HepG2 (cell line): ENCODE results near the gene RBM8A. TPM values are rescaled to one million over a fixed set of nuclear protein-coding genes. Genes with fewer than 3 reads are reported as not detected.
A peak's percentile ranks its signal among the peaks of the same experiment; 100 is the strongest.

Source experiments
- ATF5 ChIP-seq: sonication (generic); formaldehyde crosslinking; IDR thresholded peaks from 2 replicates; pipeline ENCODE4 v1.4.0; 2020; ENCODE audit warnings: mild to moderate bottlenecking, low read depth, missing genetic modification reagents
- BHLHE40 ChIP-seq: IDR thresholded peaks from 2 replicates; pipeline ENCODE4 v1.6.1; 2011; ENCODE audit warnings: low read length, improper control_type of control experiment
- ELF4 ChIP-seq: sonication (generic); formaldehyde crosslinking; IDR thresholded peaks from 2 replicates; pipeline ENCODE4 v1.5.0; 2020; ENCODE audit warnings: missing genetic modification reagents, mild to moderate bottlenecking, moderate library complexity, borderline replicate concordance
- SUZ12 ChIP-seq: fragments of 150-350 bp; IDR thresholded peaks from 2 replicates; pipeline ENCODE4 v1.6.1; 2014; ENCODE audit warnings: low read depth, low read length
- THAP9 ChIP-seq: sonication (generic); formaldehyde crosslinking; IDR thresholded peaks from 2 replicates; pipeline ENCODE4; 2020; ENCODE audit warnings: missing genetic modification reagents, mild to moderate bottlenecking, borderline replicate concordance
- ZHX2 ChIP-seq, 2 experiments: sonication (generic) in 1 of 2; formaldehyde crosslinking in 1 of 2; IDR thresholded peaks; 2 replicates each; pipeline versions ENCODE4 v1.6.1 to v1.9.0; 2014 to 2022; ENCODE audit warnings: antibody characterized with exemption in 1 of 2, borderline replicate concordance in 1 of 2, inconsistent platforms in 1 of 2, low read depth in 1 of 2, missing genetic modification reagents in 1 of 2
- ZNF414 ChIP-seq: sonication (generic); formaldehyde crosslinking; IDR thresholded peaks from 2 replicates; pipeline ENCODE4 v1.5.0; 2020; ENCODE audit warnings: missing genetic modification reagents
- ZNF619 ChIP-seq: sonication (generic); formaldehyde crosslinking; IDR thresholded peaks from 2 replicates; pipeline ENCODE4 v1.4.0; 2020; ENCODE audit warnings: mild to moderate bottlenecking, missing genetic modification reagents
- ZNF703 ChIP-seq: sonication (generic); formaldehyde crosslinking; IDR thresholded peaks from 2 replicates; pipeline ENCODE4 v1.5.1; 2020; ENCODE audit warnings: missing genetic modification reagents, mild to moderate bottlenecking, moderate library complexity, borderline replicate concordance
- ZNF720 ChIP-seq: sonication (generic); formaldehyde crosslinking; IDR thresholded peaks from 2 replicates; pipeline ENCODE4 v1.4.0; 2020; ENCODE audit warnings: missing genetic modification reagents
- ZNF768 ChIP-seq: sonication (generic); formaldehyde crosslinking; IDR thresholded peaks from 2 replicates; pipeline ENCODE4 v1.4.0; 2020; ENCODE audit warnings: missing genetic modification reagents
- polyA plus RNA-seq, 8 experiments: library from polyadenylated mRNA; depleted of rRNA in 3 of 8; stranded (reverse) in 7 of 8; unstranded in 1 of 8; fragments of >200 nt; fragmentation: Illumina TruSeq in 4 of 8; extraction: Trizol in 4 of 8; gene quantifications; 2 replicates each; pipeline versions ENCODE4 v1.2.1 to v1.2.3, GENCODE V29; 2011 to 2016; ENCODE audit warnings: low read depth in 4 of 8, missing spikeins in 1 of 8, mixed read lengths in 1 of 8; ENCODE audit not compliant: insufficient read depth in 1 of 8
- total RNA-seq, 5 experiments: library from RNA; depleted of rRNA; stranded (reverse); fragments of >200 nt; fragmentation: Illumina TruSeq; extraction: Trizol; gene quantifications; 2 replicates each; pipeline ENCODE4 v1.2.3, GENCODE V29; 2016; ENCODE audit warnings: low read depth in 1 of 5
- TF ChIP-seq, protein P1 (sequence below): sonication (generic); formaldehyde crosslinking; IDR thresholded peaks from 2 replicates; pipeline ENCODE4 v1.9.0; 2021; ENCODE audit warnings: missing genetic modification reagents, mild to moderate bottlenecking, borderline replicate concordance
- TF ChIP-seq, protein P2 (sequence below): sonication (generic); formaldehyde crosslinking; IDR thresholded peaks from 2 replicates; pipeline ENCODE4 v1.4.0; 2020; ENCODE audit warnings: missing genetic modification reagents; ENCODE audit errors: not compliant biosample characterization

RBM8A gene
- total and polyA plus RNA-seq, 2 of the 13 experiments (the other 11 are each of a cell fraction or from before 2014, with no cell fraction given), result 106 to 162 TPM

DNA sequence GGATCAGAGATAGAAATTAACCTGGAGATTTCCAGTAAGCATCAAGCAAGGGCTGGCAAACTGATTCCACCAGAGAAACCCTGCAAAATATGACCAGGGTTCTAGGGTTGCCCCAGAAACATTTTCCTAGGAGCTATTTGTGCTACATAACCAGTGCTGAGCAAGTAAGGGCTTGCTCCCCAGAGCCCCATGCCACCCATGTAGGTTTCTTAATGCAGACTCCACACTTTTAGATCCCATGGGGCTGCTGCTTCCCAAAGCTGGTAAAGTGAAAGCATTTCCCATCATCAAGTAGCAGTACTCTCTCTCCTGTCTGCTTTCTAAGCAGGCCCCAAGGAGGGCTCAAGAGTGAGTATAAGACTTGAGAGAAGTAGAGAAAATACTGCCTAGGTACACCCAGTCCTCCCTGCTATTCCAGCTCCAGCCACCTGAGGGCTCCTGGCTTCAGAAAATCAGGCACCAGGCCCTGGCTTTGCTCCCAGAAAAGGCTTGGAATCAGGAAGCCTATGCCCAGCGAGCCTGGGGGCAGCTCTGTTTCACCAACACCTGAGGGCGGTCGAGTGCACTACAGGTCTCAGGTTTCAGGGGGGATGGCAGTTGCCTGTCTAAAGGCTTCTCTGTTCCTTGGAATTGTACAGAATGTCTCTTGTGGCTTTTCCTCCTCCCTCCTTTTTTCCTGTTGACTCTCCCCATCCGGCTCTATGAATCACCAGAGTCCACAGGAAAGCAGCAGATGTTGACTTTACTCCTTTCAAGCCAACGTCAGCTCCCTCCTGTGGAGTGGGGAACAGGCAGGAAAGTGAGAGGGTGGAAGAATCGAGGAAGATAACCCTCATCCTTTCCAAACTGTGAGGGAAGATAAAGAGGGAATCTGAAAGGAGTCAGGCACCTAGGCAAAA is 35.4 kb downstream of the RBM8A start (continued):
- peak; percentile 84; the same call in 1 of the 2 replicates for TF ChIP-seq THAP9
- TF ChIP-seq ELF4 (CRISPR knock-in tag), result peak; percentile 91
- TF ChIP-seq, protein P1, sequence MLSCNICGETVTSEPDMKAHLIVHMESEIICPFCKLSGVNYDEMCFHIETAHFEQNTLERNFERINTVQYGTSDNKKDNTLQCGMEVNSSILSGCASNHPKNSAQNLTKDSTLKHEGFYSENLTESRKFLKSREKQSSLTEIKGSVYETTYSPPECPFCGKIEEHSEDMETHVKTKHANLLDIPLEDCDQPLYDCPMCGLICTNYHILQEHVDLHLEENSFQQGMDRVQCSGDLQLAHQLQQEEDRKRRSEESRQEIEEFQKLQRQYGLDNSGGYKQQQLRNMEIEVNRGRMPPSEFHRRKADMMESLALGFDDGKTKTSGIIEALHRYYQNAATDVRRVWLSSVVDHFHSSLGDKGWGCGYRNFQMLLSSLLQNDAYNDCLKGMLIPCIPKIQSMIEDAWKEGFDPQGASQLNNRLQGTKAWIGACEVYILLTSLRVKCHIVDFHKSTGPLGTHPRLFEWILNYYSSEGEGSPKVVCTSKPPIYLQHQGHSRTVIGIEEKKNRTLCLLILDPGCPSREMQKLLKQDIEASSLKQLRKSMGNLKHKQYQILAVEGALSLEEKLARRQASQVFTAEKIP, result no peak
- TF ChIP-seq SUZ12, result no peak
- TF ChIP-seq ZNF720 (CRISPR knock-in tag), result no peak
- no peak for TF ChIP-seq ZNF414 (CRISPR knock-in tag)
- TF ChIP-seq ZHX2 (IDR thresholded peaks at IDR 0.05; ENCODE audit: low read depth), result peak; percentile 55; the same call in 1 of the 2 replicates
- TF ChIP-seq ZHX2 (CRISPR knock-in tag; IDR thresholded peaks at IDR 0.05; ENCODE audit: borderline replicate concordance), result no peak; the same call in 1 of the 2 replicates
- TF ChIP-seq, protein P2, sequence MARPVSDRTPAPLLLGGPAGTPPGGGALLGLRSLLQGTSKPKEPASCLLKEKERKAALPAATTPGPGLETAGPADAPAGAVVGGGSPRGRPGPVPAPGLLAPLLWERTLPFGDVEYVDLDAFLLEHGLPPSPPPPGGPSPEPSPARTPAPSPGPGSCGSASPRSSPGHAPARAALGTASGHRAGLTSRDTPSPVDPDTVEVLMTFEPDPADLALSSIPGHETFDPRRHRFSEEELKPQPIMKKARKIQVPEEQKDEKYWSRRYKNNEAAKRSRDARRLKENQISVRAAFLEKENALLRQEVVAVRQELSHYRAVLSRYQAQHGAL (CRISPR knock-in tag), result no peak
- no peak for TF ChIP-seq ZNF703 (CRISPR knock-in tag)
- peak; percentile 46 for TF ChIP-seq ZNF619 (CRISPR knock-in tag)
- TF ChIP-seq ZNF768, result no peak; the same call in 1 of the 2 replicates
- no peak for TF ChIP-seq ATF5 (CRISPR knock-in tag)
- TF ChIP-seq BHLHE40, result peak; percentile 20; the same call in 1 of the 2 replicates
